Gastroesophageal sphincter (tissue), 3 donors: ENCODE measurements around the gene DENND1B.

Experiments used
- POLR2A ChIP-seq, 2 donors: fragments of 450-650 bp; IDR thresholded peaks; one replicate each; pipeline ENCODE4 v1.6.1; 2017; ENCODE audit warnings: antibody characterized with exemption in 2 of 2, mild to moderate bottlenecking in 2 of 2, moderate library complexity in 1 of 2
- TF ChIP-seq, protein P1 (sequence below), 4 experiments: fragments of 200-600 bp in 2 of 4; fragments of 450-650 bp in 2 of 4; sonication (generic) in 1 of 4; IDR thresholded peaks; one replicate each; pipeline ENCODE4 v1.5.1; 2017 to 2019; ENCODE audit warnings: antibody characterized with exemption in 4 of 4, mild to moderate bottlenecking in 2 of 4, moderate library complexity in 2 of 4

DNA sequence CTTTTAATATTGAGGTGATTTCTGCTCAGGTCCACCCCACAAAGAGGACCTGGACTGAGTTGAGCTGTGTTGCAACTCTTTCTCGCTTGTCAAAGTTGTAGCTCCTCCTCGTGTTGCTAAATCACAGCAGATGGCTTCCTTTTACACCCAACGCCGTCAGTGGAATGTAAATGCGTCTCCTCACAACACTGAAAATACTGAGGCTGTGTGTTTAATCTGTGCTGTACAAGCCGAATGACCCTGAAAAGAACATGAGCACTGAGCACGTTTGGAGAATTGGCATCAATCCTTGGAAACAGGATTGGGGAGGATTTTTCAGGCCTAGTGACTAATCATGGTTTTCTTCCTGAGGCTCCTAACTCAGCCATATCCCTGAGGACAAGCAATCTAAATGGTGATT, 311.2 kb downstream of the DENND1B start:
- no peak for TF ChIP-seq POLR2A (IDR thresholded peaks at IDR 0.05)
- TF ChIP-seq, protein P1, sequence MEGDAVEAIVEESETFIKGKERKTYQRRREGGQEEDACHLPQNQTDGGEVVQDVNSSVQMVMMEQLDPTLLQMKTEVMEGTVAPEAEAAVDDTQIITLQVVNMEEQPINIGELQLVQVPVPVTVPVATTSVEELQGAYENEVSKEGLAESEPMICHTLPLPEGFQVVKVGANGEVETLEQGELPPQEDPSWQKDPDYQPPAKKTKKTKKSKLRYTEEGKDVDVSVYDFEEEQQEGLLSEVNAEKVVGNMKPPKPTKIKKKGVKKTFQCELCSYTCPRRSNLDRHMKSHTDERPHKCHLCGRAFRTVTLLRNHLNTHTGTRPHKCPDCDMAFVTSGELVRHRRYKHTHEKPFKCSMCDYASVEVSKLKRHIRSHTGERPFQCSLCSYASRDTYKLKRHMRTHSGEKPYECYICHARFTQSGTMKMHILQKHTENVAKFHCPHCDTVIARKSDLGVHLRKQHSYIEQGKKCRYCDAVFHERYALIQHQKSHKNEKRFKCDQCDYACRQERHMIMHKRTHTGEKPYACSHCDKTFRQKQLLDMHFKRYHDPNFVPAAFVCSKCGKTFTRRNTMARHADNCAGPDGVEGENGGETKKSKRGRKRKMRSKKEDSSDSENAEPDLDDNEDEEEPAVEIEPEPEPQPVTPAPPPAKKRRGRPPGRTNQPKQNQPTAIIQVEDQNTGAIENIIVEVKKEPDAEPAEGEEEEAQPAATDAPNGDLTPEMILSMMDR (IDR thresholded peaks at IDR 0.05), result no peak
